GM18511 (cell line): ENCODE results near the gene FAM47B.

ENCODE experiments used
- ATAC-seq: cut with Tn5 transposase; IDR thresholded peaks from one replicate; pipeline ENCODE4 v1.9.1; 2021; ENCODE audit warnings: mild to moderate bottlenecking, moderate library complexity; ENCODE audit not compliant: unreplicated experiment

Gene FAM47B

GRCh38 chrX:34942496-34942895, at the start of gene FAM47B:
FAM47B (plus strand) TSS chrX:34942796; CDS start chrX:34942832, 36 bp downstream.
- ATAC-seq: no peak

DNA sequence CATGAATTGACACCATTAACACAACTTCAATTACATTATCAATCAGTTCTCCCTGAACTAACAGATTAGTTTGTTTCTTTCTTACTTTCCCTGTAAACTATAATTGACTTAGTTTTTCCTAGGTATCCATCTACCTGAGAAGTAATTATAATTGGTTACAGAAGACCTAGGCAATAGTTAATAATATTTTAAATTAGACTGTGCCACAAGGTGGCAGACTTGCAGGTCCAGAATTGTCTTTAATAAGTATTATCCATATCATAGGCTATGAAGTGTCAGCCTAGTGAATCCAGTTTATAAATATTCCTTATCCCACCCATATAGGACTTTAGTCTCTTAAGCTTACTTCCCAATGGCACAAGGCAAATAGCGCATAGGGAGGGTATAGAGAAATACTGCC, 48.9 kb upstream of the FAM47B start:
- no peak for ATAC-seq

- no peak for ATAC-seq
Observed at GRCh38 chrX:34900691-34901090, 41.9 kb upstream of the FAM47B start.

- no peak for ATAC-seq
Observed at GRCh38 chrX:34901761-34902160, 40.8 kb upstream of the FAM47B start.

DNA sequence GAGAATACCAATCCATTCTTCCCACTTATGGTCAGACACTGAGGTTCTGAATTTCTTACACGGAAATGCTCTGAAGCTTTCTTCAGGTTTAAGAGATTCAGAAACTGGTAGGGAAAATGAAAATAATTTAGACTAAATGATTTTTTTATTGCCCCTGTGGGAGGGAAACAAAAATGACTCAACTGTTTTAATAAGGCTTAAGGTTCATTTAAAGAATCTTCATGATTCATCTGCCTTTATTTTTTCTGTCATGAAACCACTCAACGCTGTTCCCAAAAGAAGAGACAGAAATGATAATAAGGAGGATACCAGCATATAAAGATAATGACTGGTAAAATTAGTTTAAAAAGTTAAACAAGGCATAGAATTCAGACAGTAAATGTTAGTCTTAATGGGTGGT, 39.3 kb upstream of the FAM47B start:
- no peak for ATAC-seq

- ATAC-seq: no peak
Observed at GRCh38 chrX:34909151-34909550, 33.4 kb upstream of the FAM47B start.

- ATAC-seq: no peak
Observed at GRCh38 chrX:34915463-34916225, 27.0 kb upstream of the FAM47B start.

GRCh38 chrX:34917146-34917545, 25.4 kb upstream of the FAM47B start:
- no peak for ATAC-seq

- ATAC-seq: no peak
Observed at GRCh38 chrX:34918091-34918736, 24.4 kb upstream of the FAM47B start.

DNA sequence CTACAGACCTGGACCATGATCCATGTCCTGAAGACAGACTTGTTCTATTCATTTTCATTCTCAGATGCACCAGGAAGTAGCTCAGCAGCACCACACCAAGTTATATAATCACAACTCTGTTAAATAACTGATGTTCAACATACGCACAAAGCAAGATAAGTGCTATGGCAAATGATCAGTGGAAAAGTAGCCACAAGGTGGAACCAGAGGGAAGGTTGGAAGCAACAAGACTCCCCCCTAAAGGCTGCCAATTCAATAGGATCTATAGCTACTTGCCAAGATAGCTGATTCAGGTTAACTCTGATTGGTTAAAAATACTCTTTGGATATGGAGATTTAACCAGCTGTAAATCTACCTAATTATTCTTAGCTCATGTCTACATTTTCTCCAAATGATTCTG, 23.7 kb upstream of the FAM47B start:
- ATAC-seq: no peak

GRCh38 chrX:34927866-34928265, 14.7 kb upstream of the FAM47B start:
- no peak for ATAC-seq

DNA sequence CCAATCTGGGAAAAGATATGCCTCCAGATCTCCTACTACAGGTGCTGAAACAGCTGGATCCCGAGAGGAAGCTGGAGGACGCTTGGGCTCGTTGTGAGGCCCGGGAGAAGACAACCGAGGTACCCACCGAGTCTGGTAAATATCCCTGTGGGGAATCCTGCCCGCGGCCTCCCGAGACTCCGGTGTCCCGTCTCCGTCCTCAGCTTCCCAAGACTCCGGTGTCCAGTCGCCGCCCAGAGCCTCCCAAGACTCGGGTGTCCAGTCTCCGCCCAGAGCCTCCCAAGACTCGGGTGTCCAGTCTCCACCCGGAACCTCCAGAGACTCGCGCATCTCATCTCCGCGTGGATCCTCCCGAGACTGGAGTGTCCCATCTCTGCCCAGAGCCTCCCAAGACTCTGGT, 639 bp downstream of the FAM47B start:
- no peak for ATAC-seq

GRCh38 chrX:34956916-34957315, 14.3 kb downstream of the FAM47B start:
- no peak for ATAC-seq

GRCh38 chrX:34961662-34962061, 19.1 kb downstream of the FAM47B start:
- ATAC-seq: no peak

DNA sequence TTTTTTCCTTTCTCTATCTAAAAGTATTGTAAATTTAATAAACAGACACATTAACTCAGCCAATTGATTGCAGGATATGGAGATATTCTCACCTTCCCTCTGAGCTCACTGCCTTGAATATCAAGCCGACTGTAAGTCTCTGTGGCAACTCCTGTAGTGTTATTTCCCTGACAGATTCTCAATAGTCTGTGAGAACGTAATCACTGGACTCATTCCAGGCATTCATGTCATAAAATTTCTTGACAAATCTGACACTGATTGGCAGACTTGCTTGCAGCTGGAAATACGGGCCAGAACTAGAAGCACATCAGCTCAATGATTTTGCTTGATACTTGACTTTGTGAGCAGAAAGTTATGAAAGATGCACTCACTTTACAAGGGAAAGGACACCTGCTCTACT, 29.6 kb downstream of the FAM47B start:
- no peak for ATAC-seq

DNA sequence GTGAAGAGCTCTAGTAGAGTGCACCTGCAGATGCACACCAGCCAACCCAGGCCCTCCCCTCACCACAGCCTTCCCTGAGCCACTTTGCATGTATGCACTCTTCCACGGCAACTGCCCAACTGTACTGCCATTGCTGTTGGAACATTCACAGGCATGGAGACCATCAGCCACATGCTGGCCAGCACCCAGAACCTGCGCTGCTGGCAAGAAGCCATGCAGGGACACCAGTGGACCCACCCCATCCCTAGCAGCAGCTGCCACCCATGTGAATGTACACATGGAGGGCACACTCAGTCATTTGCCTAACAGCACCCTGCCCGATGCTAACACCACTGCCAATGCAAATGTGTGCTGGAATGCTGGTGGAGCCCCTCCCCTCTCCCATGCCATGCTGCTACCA, 35.6 kb downstream of the FAM47B start:
- ATAC-seq: no peak

GRCh38 chrX:34987646-34988045, 45.0 kb downstream of the FAM47B start:
- no peak for ATAC-seq
